ENCODE measurements around the gene NOS1AP. TPM values are rescaled to one million over a fixed set of nuclear protein-coding genes. Genes with fewer than 3 reads are reported as not detected.

NOS1AP gene
- total and polyA plus RNA-seq, 9 of the 15 experiments (the other 6 are each of a cell fraction or from before 2014, with no cell fraction given) = 0.07 to 1.5 (median 0.22) TPM

DNA sequence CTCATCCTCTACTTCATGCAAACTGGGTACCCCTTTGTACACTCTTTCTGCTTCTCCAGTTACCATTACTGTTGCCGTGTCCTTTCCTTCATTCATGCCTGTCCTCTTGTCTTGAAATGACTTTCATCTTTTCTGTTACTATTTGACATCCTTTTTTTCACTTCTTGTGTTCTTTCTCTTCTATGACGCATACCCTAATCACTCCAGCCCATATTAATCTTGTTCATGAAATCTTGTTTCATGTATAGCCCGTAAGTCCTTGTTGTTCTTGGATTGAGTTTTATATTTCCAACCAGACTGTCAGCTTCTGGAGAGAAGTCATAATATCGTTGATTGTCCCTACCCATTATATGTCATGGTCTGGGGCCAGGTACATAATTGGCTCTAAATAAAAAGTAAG is 126.1 kb downstream of the NOS1AP start:
- FAIRE-seq = no peak
- 0% methylated on average over 4 of the region's 4 CpGs for WGBS (ENCODE audit: insufficient coverage, low coverage, missing lambda C conversion rate)
- Histone ChIP-seq H3K9me3 (replicated peaks; ENCODE audit: control insufficient read depth, insufficient read depth, low read depth, low read length) (no peaks in the 10 kb centered on the region; the same call in 1 of the 2 replicates), H3K27me3 (ENCODE audit: control insufficient read depth in 2 of 2, insufficient read depth in 2 of 2, low read length in 2 of 2) (peaks cover 12 to 24% of the 10 kb centered on the region in 2 experiments), H3K4me3 (no peak overlapping the region), H2AFZ (ENCODE audit: low read depth, low read length) (no peak overlapping the region), H3K27ac (ENCODE audit: extremely low read depth, low read depth, low read length) (no peak overlapping the region), H3K4me2 (ENCODE audit: insufficient read depth, low read length) (no peak overlapping the region), H3K4me1 (replicated peaks in 1 of 2; ENCODE audit: control insufficient read depth in 2 of 2, insufficient read depth in 2 of 2, low read length in 2 of 2) (no peaks in the 10 kb centered on the region), H3K36me3 (ENCODE audit: control insufficient read depth, insufficient read depth, low read length) (no peaks in the 10 kb centered on the region), H3K9me1 (ENCODE audit: control insufficient read depth, insufficient read depth, low read length) (no peaks in the 10 kb centered on the region), H3K79me2 (ENCODE audit: control insufficient read depth, insufficient read depth, low read length) (no peaks in the 10 kb centered on the region), H3K9ac (ENCODE audit: insufficient read depth in 1 of 2, low read depth in 2 of 2, low read length in 2 of 2) (no peak overlapping the region), H4K20me1 (replicated peaks; ENCODE audit: control insufficient read depth, insufficient read depth, low read length) (peaks cover 4% of the 10 kb centered on the region; the same call in 1 of the 2 replicates)
- ChIA-PET POLR2A (no interaction called here), CTCF (ENCODE audit: low intra/inter-chr PET ratio) (no interaction called here)
- in situ Hi-C loops (cut with MboI) = no loop called here
- no TSS peak for BruUV-seq (replicated peaks)
- ATAC-seq = no peak
- no peak for DNase-seq (ENCODE audit: extremely low read depth in 1 of 4, low spot score in 3 of 4)
- intact Hi-C loops (cut with micrococcal nuclease) = no loop called here
- TF ChIP-seq CEBPG (CRISPR knock-in tag; IDR thresholded peaks at IDR 0.05) (no peak), CEBPG (tag; conservative IDR thresholded peaks at IDR 0.05 in 1 of 2, IDR thresholded peaks at IDR 0.05 in 1 of 2) (no peak), KAT8 (IDR thresholded peaks at IDR 0.05; ENCODE audit: low read depth) (no peak), CBX5 (IDR thresholded peaks at IDR 0.05; ENCODE audit: borderline replicate concordance, low read depth) (no peak), ARID3A (IDR thresholded peaks at IDR 0.05; ENCODE audit: borderline replicate concordance, low read depth, low read length) (no peak), HMG20B (CRISPR knock-in tag; IDR thresholded peaks at IDR 0.05) (no peak), ZBTB17 (CRISPR knock-in tag; IDR thresholded peaks at IDR 0.05) (no peak), ZNF316 (IDR thresholded peaks at IDR 0.05) (no peak), ZNF124 (CRISPR knock-in tag; IDR thresholded peaks at IDR 0.05) (no peak), SNIP1 (IDR thresholded peaks at IDR 0.05; ENCODE audit: low read depth) (no peak), ZBTB12 (CRISPR knock-in tag; IDR thresholded peaks at IDR 0.05) (no peak)
- TF ChIP-seq, protein P1, sequence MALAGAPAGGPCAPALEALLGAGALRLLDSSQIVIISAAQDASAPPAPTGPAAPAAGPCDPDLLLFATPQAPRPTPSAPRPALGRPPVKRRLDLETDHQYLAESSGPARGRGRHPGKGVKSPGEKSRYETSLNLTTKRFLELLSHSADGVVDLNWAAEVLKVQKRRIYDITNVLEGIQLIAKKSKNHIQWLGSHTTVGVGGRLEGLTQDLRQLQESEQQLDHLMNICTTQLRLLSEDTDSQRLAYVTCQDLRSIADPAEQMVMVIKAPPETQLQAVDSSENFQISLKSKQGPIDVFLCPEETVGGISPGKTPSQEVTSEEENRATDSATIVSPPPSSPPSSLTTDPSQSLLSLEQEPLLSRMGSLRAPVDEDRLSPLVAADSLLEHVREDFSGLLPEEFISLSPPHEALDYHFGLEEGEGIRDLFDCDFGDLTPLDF (CRISPR knock-in tag; IDR thresholded peaks at IDR 0.05) = no peak
